Spleen (tissue), 7 donors: ENCODE data around the gene ABCA2.

Source experiments
- POLR2A ChIP-seq, 3 donors: fragments of 450-650 bp; IDR thresholded peaks; one replicate each; pipeline ENCODE4 v1.5.1; 2017; ENCODE audit warnings: antibody characterized with exemption in 3 of 3, mild to moderate bottlenecking in 1 of 3
- POLR2AphosphoS5 ChIP-seq, 3 donors: sonication (generic); formaldehyde crosslinking; IDR thresholded peaks; one replicate each; pipeline ENCODE4 v1.5.1; 2017; ENCODE audit warnings: antibody characterized with exemption in 3 of 3
- TF ChIP-seq, protein P1 (sequence below), 11 experiments: fragments of 200-600 bp in 7 of 11; fragments of 450-650 bp in 4 of 11; sonication (generic) in 4 of 11; IDR thresholded peaks in 8 of 11; conservative IDR thresholded peaks in 3 of 11; 1 replicate in 7 of 11; 2 replicates in 4 of 11; pipeline versions ENCODE4 v1.4.0 to v1.8.0; 2016 to 2021; ENCODE audit warnings: antibody characterized with exemption in 11 of 11, inconsistent platforms in 4 of 11, mild to moderate bottlenecking in 1 of 11
- donor health status: DM: no; HTN: no; CAD: no; lungs with moderate emphysema.
- donor health status: DM: no; HTN: no; CAD: no.
- donor health status: DM: no; HTN: no; CAD: no.

- TF ChIP-seq, protein P1, sequence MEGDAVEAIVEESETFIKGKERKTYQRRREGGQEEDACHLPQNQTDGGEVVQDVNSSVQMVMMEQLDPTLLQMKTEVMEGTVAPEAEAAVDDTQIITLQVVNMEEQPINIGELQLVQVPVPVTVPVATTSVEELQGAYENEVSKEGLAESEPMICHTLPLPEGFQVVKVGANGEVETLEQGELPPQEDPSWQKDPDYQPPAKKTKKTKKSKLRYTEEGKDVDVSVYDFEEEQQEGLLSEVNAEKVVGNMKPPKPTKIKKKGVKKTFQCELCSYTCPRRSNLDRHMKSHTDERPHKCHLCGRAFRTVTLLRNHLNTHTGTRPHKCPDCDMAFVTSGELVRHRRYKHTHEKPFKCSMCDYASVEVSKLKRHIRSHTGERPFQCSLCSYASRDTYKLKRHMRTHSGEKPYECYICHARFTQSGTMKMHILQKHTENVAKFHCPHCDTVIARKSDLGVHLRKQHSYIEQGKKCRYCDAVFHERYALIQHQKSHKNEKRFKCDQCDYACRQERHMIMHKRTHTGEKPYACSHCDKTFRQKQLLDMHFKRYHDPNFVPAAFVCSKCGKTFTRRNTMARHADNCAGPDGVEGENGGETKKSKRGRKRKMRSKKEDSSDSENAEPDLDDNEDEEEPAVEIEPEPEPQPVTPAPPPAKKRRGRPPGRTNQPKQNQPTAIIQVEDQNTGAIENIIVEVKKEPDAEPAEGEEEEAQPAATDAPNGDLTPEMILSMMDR (IDR thresholded peaks at IDR 0.05 in 8 of 11, conservative IDR thresholded peaks at IDR 0.05 in 3 of 11) = no peak
- no peak for TF ChIP-seq POLR2AphosphoS5 (IDR thresholded peaks at IDR 0.05)
- TF ChIP-seq POLR2A (IDR thresholded peaks at IDR 0.05) = no peak
These were observed 26.9 kb upstream of the ABCA2 start for GRCh38 chr9:137054932-137055384.
